Measurements from ENCODE around the gene SPRN. TPM values are rescaled to one million over a fixed set of nuclear protein-coding genes. Genes with fewer than 3 reads are reported as not detected.

Gene SPRN
- polyA plus RNA-seq, 1 experiment: 1.1 TPM

GRCh38 chr10:133399123-133399601 lies 25.3 kb downstream of the SPRN start:
- POLR2A ChIA-PET: no interaction called here
- H3K27ac ChIP-seq (ENCODE audit: low read depth, low read length): no peak overlapping the region
- no peak overlapping the region for H3K4me3 ChIP-seq (ENCODE audit: low read depth, low read length)
- no peak for TF ChIP-seq CTCF (IDR thresholded peaks at IDR 0.05; ENCODE audit: low read depth, low read length)
- no peaks in the 10 kb centered on the region; the same call in 1 of the 2 replicates for H3K9me3 ChIP-seq (ENCODE audit: control insufficient read depth, insufficient read depth, low read length)
- H3K27me3 ChIP-seq (ENCODE audit: control insufficient read depth, insufficient read depth, low read length): no peaks in the 10 kb centered on the region
- no peak for DNase-seq (ENCODE audit: low read depth, low spot score)
- CTCF ChIA-PET: no interaction called here

GRCh38 chr10:133397938-133398337 lies 26.5 kb downstream of the SPRN start:
- POLR2A ChIA-PET: no interaction called here
- Histone ChIP-seq H3K27ac (ENCODE audit: low read depth, low read length) (no peak overlapping the region), H3K27me3 (ENCODE audit: control insufficient read depth, insufficient read depth, low read length) (no peaks in the 10 kb centered on the region), H3K4me3 (ENCODE audit: low read depth, low read length) (no peak overlapping the region), H3K9me3 (ENCODE audit: control insufficient read depth, insufficient read depth, low read length) (no peaks in the 10 kb centered on the region; the same call in 1 of the 2 replicates)
- CTCF ChIA-PET: no interaction called here
- TF ChIP-seq CTCF (IDR thresholded peaks at IDR 0.05; ENCODE audit: low read depth, low read length): no peak
- DNase-seq (ENCODE audit: low read depth, low spot score): no peak

- H3K27me3 ChIP-seq (ENCODE audit: control insufficient read depth, insufficient read depth, low read length): no peaks in the 10 kb centered on the region
- no peak overlapping the region for H3K27ac ChIP-seq (ENCODE audit: low read depth, low read length)
- no peak for DNase-seq (ENCODE audit: low read depth, low spot score)
- POLR2A ChIA-PET: no interaction called here
- CTCF ChIA-PET: interaction anchor here (1.6 kb wide), 1 partner anchor 67 kb away, joined by 3 read pairs; no protein-coding TSS in a partner anchor
- no peak overlapping the region for H3K4me3 ChIP-seq (ENCODE audit: low read depth, low read length)
- no peak for TF ChIP-seq CTCF (IDR thresholded peaks at IDR 0.05; ENCODE audit: low read depth, low read length)
- no peaks in the 10 kb centered on the region; the same call in 1 of the 2 replicates for H3K9me3 ChIP-seq (ENCODE audit: control insufficient read depth, insufficient read depth, low read length)
Measured at GRCh38 chr10:133396035-133396624, 28.3 kb downstream of the SPRN start.

GRCh38 chr10:133394801-133395221 lies 29.6 kb downstream of the SPRN start:
- Histone ChIP-seq H3K9me3 (ENCODE audit: control insufficient read depth, insufficient read depth, low read length) (no peaks in the 10 kb centered on the region; the same call in 1 of the 2 replicates), H3K27me3 (ENCODE audit: control insufficient read depth, insufficient read depth, low read length) (no peaks in the 10 kb centered on the region), H3K27ac (ENCODE audit: low read depth, low read length) (peak overlapping the region; percentile 70), H3K4me3 (ENCODE audit: low read depth, low read length) (peak overlapping the region; percentile 86)
- no peak for DNase-seq (ENCODE audit: low read depth, low spot score)
- TF ChIP-seq CTCF (IDR thresholded peaks at IDR 0.05; ENCODE audit: low read depth, low read length): no peak
- CTCF ChIA-PET: interaction anchor here (2.8 kb wide), 1 partner anchor 65 kb away, joined by 11 read pairs; no protein-coding TSS in a partner anchor
- POLR2A ChIA-PET: no interaction called here

- peak within 1 kb of the TSS; percentile 86 for H3K4me3 ChIP-seq (ENCODE audit: low read depth, low read length)
- H3K27ac ChIP-seq (ENCODE audit: low read depth, low read length): peak within 1 kb of the TSS; percentile 70
- POLR2A ChIA-PET: no interaction called here
- DNase-seq (ENCODE audit: low read depth, low spot score): peak; percentile 69
- no peaks in the 10 kb centered on the region; the same call in 1 of the 2 replicates for H3K9me3 ChIP-seq (ENCODE audit: control insufficient read depth, insufficient read depth, low read length)
- TF ChIP-seq CTCF (IDR thresholded peaks at IDR 0.05; ENCODE audit: low read depth, low read length): no peak
- CTCF ChIA-PET: interaction anchor here (2.8 kb wide), 1 partner anchor 65 kb away, joined by 11 read pairs; no protein-coding TSS in a partner anchor
- no peaks in the 10 kb centered on the region for H3K27me3 ChIP-seq (ENCODE audit: control insufficient read depth, insufficient read depth, low read length)
Measured at GRCh38 chr10:133394064-133394663, 30.3 kb downstream of the SPRN start, which contains the start of gene MTG1. MTG1 (plus strand) TSS chr10:133394157; CDS start chr10:133394221, 64 bp downstream.
